SK-N-MC (cell line): ENCODE results near the gene FAXC.

Experiments used
- DNase-seq: peaks from one replicate; pipeline ENCODE4 v3.0.0-alpha.2; 2011; ENCODE audit warnings: low read depth, low spot score
- H3K27ac ChIP-seq: fragments of 200-600 bp; sonication (generic); 2 replicates; pipeline ENCODE4 v1.5.1; 2016; ENCODE audit warnings: mixed run types
- H3K36me3 ChIP-seq: fragments of 200-600 bp; sonication (generic); 2 replicates; pipeline ENCODE4 v1.6.1; 2017; ENCODE audit warnings: antibody characterized with exemption, low read length, mixed read lengths; ENCODE audit not compliant: insufficient read depth
- H3K4me3 ChIP-seq: fragments of 200-600 bp; sonication (generic); 2 replicates; pipeline ENCODE4 v1.5.1; 2016
- H3K9ac ChIP-seq: fragments of 200-600 bp; sonication (generic); 2 replicates; pipeline ENCODE4 v1.8.0; 2017; ENCODE audit warnings: mixed run types, mixed read lengths; ENCODE audit not compliant: insufficient read length
- H3K9me3 ChIP-seq: fragments of 200-600 bp; sonication (generic); 2 replicates; pipeline ENCODE4 v1.6.1; 2017; ENCODE audit warnings: low read depth, mild to moderate bottlenecking, antibody characterized with exemption, low read length, moderate library complexity, mixed read lengths
- EZH2 ChIP-seq: fragments of 200-600 bp; sonication (generic); IDR thresholded peaks from one replicate; pipeline ENCODE4 v1.6.1; 2017; ENCODE audit warnings: antibody characterized with exemption
- FOXP2 ChIP-seq: optimal IDR thresholded peaks from 2 replicates; pipeline ENCODE3; 2011; ENCODE audit warnings: mild to moderate bottlenecking, moderate library complexity; ENCODE audit not compliant: insufficient read depth; ENCODE audit errors: extremely low read length, control extremely low read depth
- POLR2AphosphoS5 ChIP-seq: IDR thresholded peaks from 2 replicates; pipeline ENCODE4 v1.6.1; 2012; ENCODE audit warnings: mild to moderate bottlenecking, low read depth, low read length, borderline replicate concordance

The FAXC gene

DNA sequence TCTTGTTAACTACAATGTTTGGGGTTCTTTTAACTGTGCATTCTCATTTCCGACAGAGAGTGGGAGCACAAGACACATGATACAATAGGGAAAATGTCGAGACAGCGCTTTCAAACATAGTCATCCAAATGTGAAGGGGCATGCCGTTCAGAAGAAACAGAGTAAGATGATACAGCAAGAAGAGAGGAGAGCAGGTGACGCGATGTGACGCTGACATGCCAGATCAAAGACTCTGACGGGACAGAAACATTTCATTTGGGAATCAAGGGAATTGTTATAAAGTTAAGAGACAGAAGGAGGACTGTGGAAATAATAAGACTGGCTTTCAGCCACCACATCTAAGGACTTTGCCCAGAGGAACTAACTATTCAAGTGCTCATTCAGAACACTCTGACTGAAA lies 117.4 kb downstream of the FAXC start:
- Histone ChIP-seq H3K9ac (no peak overlapping the region), H3K27ac (no peak overlapping the region), H3K9me3 (no peaks in the 10 kb centered on the region), H3K36me3 (no peaks in the 10 kb centered on the region), H3K4me3 (no peak overlapping the region)
- DNase-seq: no peak
- TF ChIP-seq POLR2AphosphoS5: no peak

DNA sequence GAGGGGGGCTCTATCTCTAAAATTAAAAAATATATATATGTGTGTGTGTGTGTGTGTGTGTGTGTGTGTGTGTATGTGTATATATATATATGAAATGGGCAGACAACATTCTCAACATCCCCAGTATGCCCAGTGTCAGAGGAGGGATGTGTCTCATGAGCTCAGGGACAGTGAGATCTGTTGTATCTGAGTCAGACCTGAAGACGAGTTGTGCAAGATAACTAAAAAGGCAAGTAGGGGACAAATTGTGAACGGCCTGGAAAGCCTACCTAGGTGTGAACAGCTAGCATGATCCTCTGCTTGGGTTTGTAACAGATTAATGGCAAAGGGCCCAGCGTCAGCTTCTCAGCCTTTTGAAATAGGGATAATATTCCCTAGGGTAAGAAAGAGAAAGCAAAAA lies 124.3 kb downstream of the FAXC start:
- Histone ChIP-seq H3K27ac (no peak overlapping the region), H3K36me3 (no peaks in the 10 kb centered on the region), H3K4me3 (no peak overlapping the region), H3K9me3 (no peaks in the 10 kb centered on the region), H3K9ac (no peak overlapping the region)
- DNase-seq: no peak
- no peak for TF ChIP-seq FOXP2
- TF ChIP-seq EZH2: no peak
- TF ChIP-seq POLR2AphosphoS5: no peak
